Hepatocyte (in vitro differentiated cells): ENCODE results near the gene OSBPL3. TPM values are rescaled to one million over a fixed set of nuclear protein-coding genes. Genes with fewer than 3 reads are reported as not detected.

Experiments
- DNase-seq: peaks from one replicate; pipeline ENCODE4 v3.0.0-alpha.2; 2016; ENCODE audit warnings: low spot score
- H2AFZ ChIP-seq: fragments of 200-600 bp; sonication (generic); 2 replicates; pipeline ENCODE4 v1.6.0; 2016; ENCODE audit warnings: antibody characterized with exemption, mild to moderate bottlenecking
- H3K27ac ChIP-seq: fragments of 200-600 bp; sonication (generic); 2 replicates; pipeline ENCODE4 v1.5.1; 2016; ENCODE audit warnings: mild to moderate bottlenecking
- H3K27me3 ChIP-seq: fragments of 200-600 bp; sonication (generic); 2 replicates; pipeline ENCODE4 v1.6.1; 2016
- H3K36me3 ChIP-seq: fragments of 200-600 bp; sonication (generic); replicated peaks from 2 replicates; pipeline ENCODE4 v1.5.1; 2016; ENCODE audit warnings: low read depth; ENCODE audit not compliant: insufficient read depth
- H3K4me1 ChIP-seq: fragments of 200-600 bp; sonication (generic); 2 replicates; pipeline ENCODE4 v1.5.1; 2016; ENCODE audit warnings: mild to moderate bottlenecking, moderate library complexity; ENCODE audit not compliant: insufficient read depth
- H3K4me2 ChIP-seq: fragments of 200-600 bp; sonication (generic); 2 replicates; pipeline ENCODE4 v1.6.0; 2016
- H3K4me3 ChIP-seq: fragments of 200-600 bp; sonication (generic); 2 replicates; pipeline ENCODE4 v1.5.1; 2016; ENCODE audit warnings: mild to moderate bottlenecking
- H3K79me2 ChIP-seq: fragments of 200-600 bp; sonication (generic); 2 replicates; pipeline ENCODE4 v1.6.0; 2017; ENCODE audit warnings: mild to moderate bottlenecking
- H3K9me2 ChIP-seq: fragments of 200-600 bp; sonication (generic); replicated peaks from 2 replicates; pipeline ENCODE4 v1.6.0; 2017; ENCODE audit warnings: mild to moderate bottlenecking; ENCODE audit not compliant: insufficient read depth
- H3K9me3 ChIP-seq: fragments of 200-600 bp; sonication (generic); 2 replicates; pipeline ENCODE4 v1.5.1; 2016; ENCODE audit warnings: low read depth, mild to moderate bottlenecking
- H4K20me1 ChIP-seq: fragments of 200-600 bp; sonication (generic); 2 replicates; pipeline ENCODE4 v1.6.0; 2016; ENCODE audit warnings: mild to moderate bottlenecking; ENCODE audit not compliant: insufficient read depth, poor library complexity, severe bottlenecking
- EZH2 ChIP-seq: fragments of 200-600 bp; sonication (generic); IDR thresholded peaks from 2 replicates; pipeline ENCODE4 v1.6.1; 2016; ENCODE audit warnings: antibody characterized with exemption, mild to moderate bottlenecking, borderline replicate concordance
- EZH2phosphoT487 ChIP-seq: fragments of 200-600 bp; sonication (generic); IDR thresholded peaks from one replicate; pipeline ENCODE4 v1.6.1; 2018; ENCODE audit warnings: antibody characterized with exemption, mild to moderate bottlenecking, low read depth, moderate library complexity; ENCODE audit not compliant: unreplicated experiment, severe bottlenecking
- WGBS: methylation state at CpG from one replicate; pipeline ENCODE4 v1.1.6; 2016; ENCODE audit warnings: low lambda C conversion rate; ENCODE audit errors: missing lambda C conversion rate; 5-methylcytosine and 5-hydroxymethylcytosine counted together
- polyA plus RNA-seq: library from polyadenylated mRNA; unstranded; fragments of >200 nt; fragmentation: Nextera tagmentation; extraction: Ambion mirVana; gene quantifications from 2 replicates; pipeline ENCODE4 v1.2.1, GENCODE V29; 2016
- total RNA-seq: library from RNA; depleted of rRNA; stranded (reverse); fragments of >200 nt; gene quantifications from 2 replicates; pipeline ENCODE4 v1.2.3, GENCODE V29; 2014
- TF ChIP-seq, protein P1 (sequence below): fragments of 200-600 bp; sonication (generic); IDR thresholded peaks from 2 replicates; pipeline ENCODE4 v1.5.1; 2016; ENCODE audit warnings: antibody characterized with exemption, mild to moderate bottlenecking; ENCODE audit not compliant: poor library complexity

The OSBPL3 gene
- total and polyA plus RNA-seq, 2 experiments from 2014 or later = 11.4 to 18.0 TPM

DNA sequence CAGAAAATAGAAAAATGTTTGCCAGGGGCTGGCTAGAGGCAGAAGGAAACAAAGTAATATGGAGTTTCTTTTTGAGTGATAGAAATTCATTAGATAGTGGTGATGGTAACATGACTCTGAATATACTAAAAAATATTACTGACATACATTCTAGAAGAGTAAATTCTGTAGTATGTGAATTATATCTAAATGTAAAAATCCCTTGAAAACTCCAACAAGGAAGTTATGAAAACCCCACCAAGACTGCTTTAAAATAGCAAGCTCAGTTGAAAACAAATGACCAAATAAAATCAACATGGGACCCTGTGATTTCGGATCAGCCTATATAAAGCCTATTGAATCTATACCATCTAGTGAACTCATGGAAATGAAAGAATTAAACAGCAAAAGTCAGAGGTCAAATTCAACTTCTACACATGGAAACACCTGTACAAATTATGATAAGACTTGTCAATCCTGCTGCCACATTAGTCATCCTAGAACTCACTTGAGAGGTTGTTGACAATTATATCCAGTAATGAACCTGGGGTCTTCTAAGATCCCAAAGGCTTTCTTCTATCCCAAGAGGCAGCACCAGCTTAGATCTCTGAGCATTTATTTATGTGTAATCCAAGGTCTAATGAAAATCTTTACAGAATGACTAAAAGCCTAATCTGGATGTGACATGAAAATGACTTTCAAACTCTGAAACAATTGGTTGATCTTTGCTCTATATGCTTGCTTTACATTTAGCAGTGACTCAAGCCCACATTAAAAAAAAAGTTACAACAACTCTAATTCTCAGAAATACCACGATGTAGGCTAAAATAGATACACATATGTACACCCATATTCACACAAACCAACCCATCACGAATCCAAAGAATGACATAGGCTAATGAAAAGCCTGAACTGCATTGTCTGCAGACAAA lies 59.3 kb downstream of the OSBPL3 start:
- Histone ChIP-seq H3K4me1 (no peaks in the 10 kb centered on the region), H3K36me3 (no peaks in the 10 kb centered on the region), H3K9me2 (no peaks in the 10 kb centered on the region), H2AFZ (no peak overlapping the region), H3K9me3 (no peaks in the 10 kb centered on the region), H4K20me1 (no peaks in the 10 kb centered on the region), H3K79me2 (peaks cover 49% of the 10 kb centered on the region), H3K27me3 (no peaks in the 10 kb centered on the region), H3K4me3 (no peak overlapping the region), H3K27ac (no peak overlapping the region), H3K4me2 (no peak overlapping the region)
- no peak for DNase-seq
- WGBS = 93% methylated on average over 3 of the region's 3 CpGs
- no peak for TF ChIP-seq EZH2
- TF ChIP-seq, protein P1, sequence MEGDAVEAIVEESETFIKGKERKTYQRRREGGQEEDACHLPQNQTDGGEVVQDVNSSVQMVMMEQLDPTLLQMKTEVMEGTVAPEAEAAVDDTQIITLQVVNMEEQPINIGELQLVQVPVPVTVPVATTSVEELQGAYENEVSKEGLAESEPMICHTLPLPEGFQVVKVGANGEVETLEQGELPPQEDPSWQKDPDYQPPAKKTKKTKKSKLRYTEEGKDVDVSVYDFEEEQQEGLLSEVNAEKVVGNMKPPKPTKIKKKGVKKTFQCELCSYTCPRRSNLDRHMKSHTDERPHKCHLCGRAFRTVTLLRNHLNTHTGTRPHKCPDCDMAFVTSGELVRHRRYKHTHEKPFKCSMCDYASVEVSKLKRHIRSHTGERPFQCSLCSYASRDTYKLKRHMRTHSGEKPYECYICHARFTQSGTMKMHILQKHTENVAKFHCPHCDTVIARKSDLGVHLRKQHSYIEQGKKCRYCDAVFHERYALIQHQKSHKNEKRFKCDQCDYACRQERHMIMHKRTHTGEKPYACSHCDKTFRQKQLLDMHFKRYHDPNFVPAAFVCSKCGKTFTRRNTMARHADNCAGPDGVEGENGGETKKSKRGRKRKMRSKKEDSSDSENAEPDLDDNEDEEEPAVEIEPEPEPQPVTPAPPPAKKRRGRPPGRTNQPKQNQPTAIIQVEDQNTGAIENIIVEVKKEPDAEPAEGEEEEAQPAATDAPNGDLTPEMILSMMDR = no peak

GRCh38 chr7:24917510-24918239 lies 62.3 kb downstream of the OSBPL3 start:
- no peak for DNase-seq
- TF ChIP-seq EZH2phosphoT487 (no peak), EZH2 (no peak)
- TF ChIP-seq, protein P1 = no peak
- 82% methylated on average over 3 of the region's 3 CpGs for WGBS
- no peaks in the 10 kb centered on the region for H3K36me3 ChIP-seq
- H3K27me3 ChIP-seq = no peaks in the 10 kb centered on the region
- no peaks in the 10 kb centered on the region for H4K20me1 ChIP-seq
- no peak overlapping the region for H2AFZ ChIP-seq
- H3K4me1 ChIP-seq = no peaks in the 10 kb centered on the region
- H3K79me2 ChIP-seq = peaks cover 43% of the 10 kb centered on the region
- no peaks in the 10 kb centered on the region for H3K9me3 ChIP-seq
- no peak overlapping the region for H3K4me2 ChIP-seq
- no peaks in the 10 kb centered on the region for H3K9me2 ChIP-seq
- no peak overlapping the region for H3K4me3 ChIP-seq
- no peak overlapping the region for H3K27ac ChIP-seq

GRCh38 chr7:24916463-24917040 lies 63.4 kb downstream of the OSBPL3 start:
- H3K9me3 ChIP-seq = no peaks in the 10 kb centered on the region
- TF ChIP-seq EZH2 (no peak), EZH2phosphoT487 (no peak)
- no peaks in the 10 kb centered on the region for H3K9me2 ChIP-seq
- no peaks in the 10 kb centered on the region for H3K36me3 ChIP-seq
- no peaks in the 10 kb centered on the region for H4K20me1 ChIP-seq
- peaks cover 36% of the 10 kb centered on the region for H3K79me2 ChIP-seq
- no peak for DNase-seq
- no peak overlapping the region for H3K4me2 ChIP-seq
- WGBS = 62% methylated on average over 4 of the region's 4 CpGs
- H2AFZ ChIP-seq = no peak overlapping the region
- H3K4me3 ChIP-seq = no peak overlapping the region
- no peak overlapping the region for H3K27ac ChIP-seq
- H3K27me3 ChIP-seq = no peaks in the 10 kb centered on the region
- no peaks in the 10 kb centered on the region for H3K4me1 ChIP-seq

GRCh38 chr7:24914465-24914859 lies 65.5 kb downstream of the OSBPL3 start:
- Histone ChIP-seq H3K27me3 (no peaks in the 10 kb centered on the region), H3K4me2 (no peak overlapping the region), H2AFZ (no peak overlapping the region), H3K27ac (no peak overlapping the region), H3K36me3 (no peaks in the 10 kb centered on the region), H4K20me1 (no peaks in the 10 kb centered on the region), H3K4me1 (no peaks in the 10 kb centered on the region), H3K9me3 (no peaks in the 10 kb centered on the region), H3K9me2 (no peaks in the 10 kb centered on the region), H3K79me2 (peaks cover 32% of the 10 kb centered on the region), H3K4me3 (no peak overlapping the region)
- TF ChIP-seq, protein P1 = no peak
- TF ChIP-seq EZH2phosphoT487 (no peak), EZH2 (no peak)
- no peak for DNase-seq
- WGBS = 85% methylated on average over 1 of the region's 1 CpG
